GF-D8 (cell line): ENCODE data around the gene CFAP45.

Source experiments
- DNase-seq: peaks from one replicate; lab custom pipeline; 2025; lab: John Stamatoyannopoulos, UW

The CFAP45 gene

GRCh38 chr1:159900086-159900680 is at the start of gene CFAP45:
Gene CFAP45, minus strand, starts transcription at chr1:159900165. Its CDS starts 67 bp downstream, at chr1:159900098.
- DNase-seq = no peak

GRCh38 chr1:159949123-159949522 is 49.2 kb upstream of the CFAP45 start:
- no peak for DNase-seq

- no peak for DNase-seq
Observed at GRCh38 chr1:159947942-159948341, 48.0 kb upstream of the CFAP45 start.

- DNase-seq = no peak
Observed at GRCh38 chr1:159946242-159947187, 46.5 kb upstream of the CFAP45 start.

- no peak for DNase-seq
Observed at GRCh38 chr1:159945483-159946241, 45.7 kb upstream of the CFAP45 start, which contains the start of gene IGSF9. Gene IGSF9, minus strand, starts transcription at chr1:159945613. Its CDS starts 2,159 bp downstream, at chr1:159943454.

- no peak for DNase-seq
Observed at GRCh38 chr1:159944623-159945455, 44.9 kb upstream of the CFAP45 start.

GRCh38 chr1:159943908-159944622 is 44.1 kb upstream of the CFAP45 start:
- DNase-seq = no peak

- no peak for DNase-seq
Observed at GRCh38 chr1:159943278-159943640, 43.3 kb upstream of the CFAP45 start.

- DNase-seq = no peak
Observed at GRCh38 chr1:159942632-159943277, 42.8 kb upstream of the CFAP45 start.

- DNase-seq = no peak
Observed at GRCh38 chr1:159941591-159942560, 41.9 kb upstream of the CFAP45 start.

GRCh38 chr1:159941141-159941540 is 41.2 kb upstream of the CFAP45 start:
- DNase-seq = no peak

- no peak for DNase-seq
Observed at GRCh38 chr1:159940006-159940620, 40.1 kb upstream of the CFAP45 start.

- no peak for DNase-seq
Observed at GRCh38 chr1:159939678-159940002, 39.7 kb upstream of the CFAP45 start.

- DNase-seq = no peak
Observed at GRCh38 chr1:159938905-159939677, 39.1 kb upstream of the CFAP45 start.

GRCh38 chr1:159938211-159938852 is 38.4 kb upstream of the CFAP45 start:
- DNase-seq = no peak

- no peak for DNase-seq
Observed at GRCh38 chr1:159937054-159937750, 37.2 kb upstream of the CFAP45 start.
